H1 (cell line): Measurements from ENCODE around the gene AP2B1. TPM values are rescaled to one million over a fixed set of nuclear protein-coding genes. Genes with fewer than 3 reads are reported as not detected.

Source experiments
- CTCF ChIA-PET: fragments of 300-600 bp; sonication (Branson Sonifier 250); formaldehyde crosslinking; loops from one replicate; lab custom pipeline; 2021; ENCODE audit not compliant: partially characterized antibody; lab: Charles Lee
- POLR2A ChIA-PET: fragments of 300-600 bp; sonication (Branson Sonifier 250); formaldehyde crosslinking; loops from one replicate; lab custom pipeline; 2021; ENCODE audit warnings: inconsistent platforms; ENCODE audit not compliant: partially characterized antibody; lab: Charles Lee
- DNase-seq, 2 experiments: peaks; one replicate each; pipeline versions ENCODE4 v3.0.0 to v3.0.0-alpha.2; 2010 to 2022; ENCODE audit warnings: low spot score in 2 of 2, low read depth in 1 of 2, mixed read lengths in 1 of 2
- FAIRE-seq: peaks from 2 replicates; lab custom pipeline; 2011; peaks lifted over from hg19 to GRCh38; lab: Jason Lieb, UNC
- H2AFZ ChIP-seq: 2 replicates; pipeline ENCODE4 v1.8.1; 2012; ENCODE audit warnings: low read length, inconsistent platforms
- H2AK5ac ChIP-seq: 2 replicates; pipeline ENCODE4 v1.6.1; 2013; ENCODE audit warnings: low read depth, low read length
- H2BK120ac ChIP-seq: replicated peaks from 2 replicates; pipeline ENCODE3; 2013; ENCODE audit warnings: low read depth, low read length, inconsistent platforms
- H2BK12ac ChIP-seq: 2 replicates; pipeline ENCODE4 v1.6.1; 2013; ENCODE audit warnings: low read depth, low read length
- H2BK15ac ChIP-seq: 2 replicates; pipeline ENCODE4 v1.6.1; 2013; ENCODE audit warnings: low read length
- H2BK20ac ChIP-seq: 2 replicates; pipeline ENCODE4 v1.6.1; 2013; ENCODE audit warnings: low read length
- H2BK5ac ChIP-seq: 2 replicates; pipeline ENCODE4 v1.6.1; 2013; ENCODE audit warnings: low read depth, low read length
- H3K14ac ChIP-seq: 2 replicates; pipeline ENCODE4 v1.6.1; 2013; ENCODE audit warnings: inconsistent platforms; ENCODE audit not compliant: insufficient read length
- H3K18ac ChIP-seq: 2 replicates; pipeline ENCODE4 v1.6.1; 2013; ENCODE audit warnings: low read length; ENCODE audit errors: extremely low read depth
- H3K23ac ChIP-seq: 2 replicates; pipeline ENCODE4 v1.6.1; 2013; ENCODE audit warnings: inconsistent platforms; ENCODE audit not compliant: insufficient read length
- H3K23me2 ChIP-seq: 2 replicates; pipeline ENCODE4 v1.6.1; 2013; ENCODE audit warnings: low read depth, low read length
- H3K27ac ChIP-seq: 2 replicates; pipeline ENCODE4 v1.6.1; 2011; ENCODE audit warnings: low read depth, low read length, inconsistent platforms
- H3K27me3 ChIP-seq, 4 experiments: replicated peaks in 1 of 4; 1 replicate in 1 of 4; 2 replicates in 3 of 4; pipeline versions ENCODE4 v1.6.1 to v1.8.1; 2011 to 2013; ENCODE audit warnings: low read length in 3 of 4, mild to moderate bottlenecking in 3 of 4, inconsistent platforms in 2 of 4, mixed read lengths in 2 of 4, moderate library complexity in 1 of 4; ENCODE audit not compliant: control insufficient read depth in 3 of 4, insufficient read depth in 3 of 4; ENCODE audit errors: extremely low read depth in 1 of 4
- H3K36me3 ChIP-seq, 4 experiments: 2 replicates each; pipeline versions ENCODE4 v1.6.1 to v1.8.1; 2011 to 2013; ENCODE audit warnings: mild to moderate bottlenecking in 4 of 4, low read length in 3 of 4, moderate library complexity in 2 of 4, control low read depth in 1 of 4, inconsistent platforms in 1 of 4; ENCODE audit not compliant: insufficient read depth in 4 of 4, control insufficient read depth in 2 of 4
- H3K4ac ChIP-seq: replicated peaks from 2 replicates; pipeline ENCODE3; 2013; ENCODE audit warnings: low read length, low read depth, mixed read lengths, inconsistent platforms; ENCODE audit not compliant: insufficient read length
- H3K4me1 ChIP-seq, 4 experiments: replicated peaks in 1 of 4; 1 replicate in 1 of 4; 2 replicates in 3 of 4; pipeline versions ENCODE4 v1.6.1 to v1.8.1; 2011 to 2013; ENCODE audit warnings: low read length in 3 of 4, inconsistent platforms in 2 of 4, mixed read lengths in 1 of 4; ENCODE audit not compliant: insufficient read depth in 4 of 4, control insufficient read depth in 3 of 4
- H3K4me2 ChIP-seq, 2 experiments: 2 replicates each; pipeline versions ENCODE4 v1.6.1 to v1.8.1; 2011 to 2013; ENCODE audit warnings: low read depth in 2 of 2, low read length in 2 of 2, control low read depth in 1 of 2, inconsistent platforms in 1 of 2, mild to moderate bottlenecking in 1 of 2; ENCODE audit not compliant: insufficient read depth in 1 of 2
- H3K4me3 ChIP-seq, 4 experiments: fragments of 200-600, 300-600 bp in 1 of 4; sonication (generic), shearing (Covaris generic), sonication (Bioruptor Twin) in 1 of 4; 2 replicates each; pipeline versions ENCODE4 v1.5.1 to v1.8.1; 2011 to 2016; ENCODE audit warnings: low read length in 4 of 4, low read depth in 3 of 4, control low read depth in 2 of 4, inconsistent platforms in 2 of 4, mild to moderate bottlenecking in 2 of 4, mixed read lengths in 1 of 4, moderate library complexity in 1 of 4; ENCODE audit not compliant: insufficient read depth in 2 of 4; ENCODE audit errors: extremely low read depth in 1 of 4
- H3K56ac ChIP-seq: replicated peaks from 2 replicates; pipeline ENCODE3; 2013; ENCODE audit warnings: low read depth, mild to moderate bottlenecking, mixed read lengths, low read length, inconsistent platforms; ENCODE audit not compliant: insufficient read length
- H3K79me1 ChIP-seq: 2 replicates; pipeline ENCODE4 v1.6.1; 2013; ENCODE audit warnings: low read depth, low read length, control low read depth
- H3K79me2 ChIP-seq, 2 experiments: 2 replicates each; pipeline versions ENCODE4 v1.6.1 to v1.8.1; 2012 to 2013; ENCODE audit warnings: low read length in 2 of 2, mild to moderate bottlenecking in 2 of 2, inconsistent platforms in 1 of 2; ENCODE audit not compliant: insufficient read depth in 2 of 2, control insufficient read depth in 1 of 2
- H3K9ac ChIP-seq, 4 experiments: replicated peaks in 1 of 4; 1 replicate in 1 of 4; 2 replicates in 3 of 4; pipeline versions ENCODE4 v1.6.1 to v1.8.1; 2011 to 2013; ENCODE audit warnings: low read depth in 3 of 4, low read length in 3 of 4, control low read depth in 2 of 4, mild to moderate bottlenecking in 2 of 4, moderate library complexity in 2 of 4, inconsistent platforms in 1 of 4; ENCODE audit errors: extremely low read depth in 1 of 4
- H3K9me3 ChIP-seq, 2 experiments: 2 replicates each; pipeline versions ENCODE4 v1.6.1 to v1.8.1; 2012 to 2013; ENCODE audit warnings: mild to moderate bottlenecking in 2 of 2, moderate library complexity in 2 of 2, control low read depth in 1 of 2, inconsistent platforms in 1 of 2, low read depth in 1 of 2, low read length in 1 of 2, mixed read lengths in 1 of 2; ENCODE audit not compliant: insufficient read depth in 2 of 2
- H4K20me1 ChIP-seq, 2 experiments: replicated peaks in 1 of 2; 2 replicates each; pipeline versions ENCODE3 to v1.8.1; 2011 to 2013; ENCODE audit warnings: inconsistent platforms in 2 of 2, low read length in 2 of 2, mild to moderate bottlenecking in 1 of 2; ENCODE audit not compliant: insufficient read depth in 2 of 2, control insufficient read depth in 1 of 2
- H4K5ac ChIP-seq: 2 replicates; pipeline ENCODE4 v1.6.1; 2013; ENCODE audit warnings: low read length, low read depth, mixed read lengths, inconsistent platforms; ENCODE audit not compliant: insufficient read length
- H4K8ac ChIP-seq: 2 replicates; pipeline ENCODE4 v1.8.0; 2013; ENCODE audit warnings: mild to moderate bottlenecking, moderate library complexity, low read length, inconsistent platforms; ENCODE audit not compliant: insufficient read depth; ENCODE audit errors: extremely low read depth
- H4K91ac ChIP-seq: replicated peaks from 2 replicates; pipeline ENCODE3; 2013; ENCODE audit warnings: low read length, mixed read lengths, inconsistent platforms; ENCODE audit not compliant: insufficient read length
- ASH2L ChIP-seq: fragments of 200-600, 300-600 bp; sonication (generic); IDR thresholded peaks from one replicate; pipeline ENCODE4 v1.7.1; 2017; ENCODE audit warnings: low read length
- JUND ChIP-seq: IDR thresholded peaks from 2 replicates; pipeline ENCODE4 v1.6.1; 2011; ENCODE audit warnings: mild to moderate bottlenecking, improper control_type of control experiment, low read length
- PHF8 ChIP-seq: fragments of 200-600 bp; sonication (generic); conservative IDR thresholded peaks from 2 replicates; pipeline ENCODE4 v1.7.1; 2012; ENCODE audit warnings: low read depth, mild to moderate bottlenecking, inconsistent platforms, low read length, moderate library complexity
- WGBS, 2 experiments: shearing (Covaris generic) in 1 of 2; methylation state at CpG; one replicate each; pipeline versions ENCODE4 v1.1.6 to v1.1.7; 2013 to 2015; ENCODE audit warnings: low lambda C conversion rate in 2 of 2, mixed read lengths in 2 of 2, inconsistent platforms in 1 of 2, low coverage in 1 of 2, missing lambda C conversion rate in 1 of 2; ENCODE audit not compliant: insufficient replicate concordance in 2 of 2, insufficient coverage in 1 of 2, insufficient read length in 1 of 2; ENCODE audit errors: extremely low coverage in 1 of 2, missing lambda C conversion rate in 1 of 2; 5-methylcytosine and 5-hydroxymethylcytosine counted together
- polyA plus RNA-seq, 7 experiments: library from polyadenylated mRNA; depleted of rRNA in 3 of 7; stranded (reverse) in 5 of 7; unstranded in 2 of 7; fragments of >200 nt in 5 of 7; fragments of 200-250 nt in 2 of 7; gene quantifications; 1 replicate in 5 of 7; 2 replicates in 1 of 7; 4 replicates in 1 of 7; pipeline versions ENCODE4 v1.2.1 to v1.2.3, GENCODE V29; 2011 to 2013; ENCODE audit warnings: missing spikeins in 2 of 7, mixed read lengths in 2 of 7
- total RNA-seq: library from RNA; stranded (reverse); fragmentation: NEBNext Ultra II Directional; extraction: Animal tissue kit (Norgen Biotek cat#: 25700); gene quantifications from 2 replicates; pipeline ENCODE4 v1.2.1, GENCODE V29; 2021

AP2B1 gene
- total and polyA plus RNA-seq, 2 of the 8 experiments (the other 6 are each of a cell fraction or from before 2014, with no cell fraction given), result 95.5 to 199 TPM

DNA sequence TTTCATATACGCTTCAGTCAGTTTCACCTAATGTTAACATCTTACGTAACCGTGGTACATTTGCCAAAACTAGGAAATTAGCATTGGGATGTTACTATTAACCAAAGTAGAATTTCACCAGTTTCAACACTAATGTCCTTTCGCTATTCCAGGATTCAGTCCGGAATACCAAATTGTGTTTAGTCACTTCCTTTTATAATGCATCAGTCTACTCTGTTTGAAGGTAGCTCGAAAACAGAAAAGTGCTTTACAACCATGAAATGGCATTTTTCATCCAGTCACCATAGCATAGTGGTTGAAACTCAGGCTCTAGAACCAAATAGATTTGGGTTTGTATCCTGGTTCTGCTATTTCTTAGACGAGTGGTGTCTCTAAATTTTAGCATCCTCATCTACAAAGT, 29.4 kb downstream of the AP2B1 start:
- H4K91ac ChIP-seq, result no peak overlapping the region
- TF ChIP-seq JUND (no peak), PHF8 (no peak), ASH2L (no peak)
- no peak overlapping the region for H3K4me3 ChIP-seq
- H3K9ac ChIP-seq, result no peak overlapping the region
- no peak overlapping the region for H3K23ac ChIP-seq
- 92% methylated on average over 7 of the region's 7 CpGs; no CpG with 5 or more reads in 1 of the 2 experiments for WGBS, 2 experiments
- no peak overlapping the region for H2BK20ac ChIP-seq
- H3K56ac ChIP-seq, result no peak overlapping the region
- ChIA-PET POLR2A (no interaction called here), CTCF (interaction anchor here (6.6 kb wide), 1 partner anchor 130 kb away, joined by 166 read pairs; no protein-coding TSS in a partner anchor)
- H3K27me3 ChIP-seq, result no peaks in the 10 kb centered on the region
- no peak overlapping the region for H2BK5ac ChIP-seq
- H3K9me3 ChIP-seq, result no peaks in the 10 kb centered on the region
- peaks cover 0 to 4% (median 0%) of the 10 kb centered on the region in 4 experiments; a peak in 2 of 8 replicates for H3K36me3 ChIP-seq
- no peaks in the 10 kb centered on the region for H3K4me1 ChIP-seq
- H3K18ac ChIP-seq, result no peak overlapping the region
- FAIRE-seq, result no peak
- H2BK120ac ChIP-seq, result no peak overlapping the region
- H2BK12ac ChIP-seq, result no peak overlapping the region
- H2AK5ac ChIP-seq, result no peak overlapping the region
- H2AFZ ChIP-seq, result no peak overlapping the region
- H4K20me1 ChIP-seq, result peaks cover 0 to 3% of the 10 kb centered on the region in 2 experiments
- no peak overlapping the region for H2BK15ac ChIP-seq
- no peak overlapping the region for H4K5ac ChIP-seq
- no peak for DNase-seq
- no peaks in the 10 kb centered on the region for H3K79me1 ChIP-seq
- H3K23me2 ChIP-seq, result no peaks in the 10 kb centered on the region
- no peak overlapping the region for H3K27ac ChIP-seq
- H3K79me2 ChIP-seq, result no peaks in the 10 kb centered on the region
- H3K4me2 ChIP-seq, result no peak overlapping the region
- H3K14ac ChIP-seq, result no peak overlapping the region
- no peak overlapping the region for H3K4ac ChIP-seq
- no peak overlapping the region for H4K8ac ChIP-seq
